HCEC 1CT (cell line): Measurements from ENCODE around the gene CHTF8.
A peak's percentile ranks its signal among the peaks of the same experiment; 100 is the strongest.

Experiments used
- DNase-seq: peaks from one replicate; pipeline ENCODE4 v3.0.0-alpha.2; 2017

CHTF8 gene

DNA sequence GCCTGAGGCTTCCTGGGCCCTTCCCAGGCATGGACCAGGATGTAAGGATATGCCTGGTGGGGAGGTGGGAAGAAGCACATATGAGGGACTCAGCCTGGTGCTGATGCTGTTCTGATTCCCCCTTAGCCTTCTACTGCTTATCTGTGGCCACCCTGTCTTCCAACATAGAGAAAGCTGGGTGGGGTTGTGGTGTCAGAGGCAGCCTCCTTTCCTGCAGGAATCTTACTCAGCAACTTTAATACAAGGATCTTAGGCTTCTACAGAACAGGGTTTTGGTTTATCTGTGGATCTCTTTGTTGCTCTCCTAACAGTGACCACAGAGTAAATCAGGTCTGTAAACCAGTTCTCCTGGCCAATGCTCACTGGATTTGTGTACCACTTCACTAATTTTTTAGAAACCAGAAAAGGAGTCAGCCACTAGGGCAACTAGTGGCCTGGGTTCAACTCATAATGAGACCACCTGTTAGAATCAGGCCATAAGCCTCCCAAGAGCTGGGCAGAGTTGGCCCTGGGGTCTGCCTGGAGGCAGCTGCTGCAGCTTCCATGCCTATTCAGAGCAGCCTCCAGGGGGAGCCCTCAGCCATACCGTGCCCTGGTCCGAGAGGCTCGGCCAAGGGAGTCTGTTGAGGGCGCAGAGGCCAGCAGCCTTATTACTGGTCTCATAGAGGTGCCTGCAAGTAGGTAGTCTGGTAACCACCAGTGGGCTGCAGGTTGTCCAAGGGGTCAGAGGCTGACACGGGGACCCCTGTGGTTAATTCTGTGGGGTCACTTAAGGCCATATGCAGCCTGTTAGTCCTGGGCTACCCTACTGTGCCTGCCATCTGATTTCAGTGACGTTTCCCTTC is 19.9 kb downstream of the CHTF8 start:
- no peak for DNase-seq

DNA sequence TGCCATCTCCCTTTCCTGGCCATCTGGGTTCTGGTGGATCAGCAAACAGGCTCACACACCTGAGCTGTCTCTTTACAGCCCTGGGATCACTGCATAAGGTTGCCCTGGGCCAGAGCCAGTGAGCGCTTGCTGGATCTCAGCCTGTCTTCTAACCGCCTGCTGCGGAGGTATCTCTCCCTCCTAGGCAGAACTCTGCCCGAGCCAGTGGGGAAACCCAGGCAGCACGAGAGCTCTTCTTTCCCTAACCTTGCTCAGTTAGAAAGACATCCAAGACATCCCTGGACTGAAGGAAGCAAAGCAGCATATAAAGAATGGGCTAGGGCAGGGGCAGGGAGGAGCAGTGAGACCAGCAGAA is 20.5 kb downstream of the CHTF8 start:
- DNase-seq: no peak

DNA sequence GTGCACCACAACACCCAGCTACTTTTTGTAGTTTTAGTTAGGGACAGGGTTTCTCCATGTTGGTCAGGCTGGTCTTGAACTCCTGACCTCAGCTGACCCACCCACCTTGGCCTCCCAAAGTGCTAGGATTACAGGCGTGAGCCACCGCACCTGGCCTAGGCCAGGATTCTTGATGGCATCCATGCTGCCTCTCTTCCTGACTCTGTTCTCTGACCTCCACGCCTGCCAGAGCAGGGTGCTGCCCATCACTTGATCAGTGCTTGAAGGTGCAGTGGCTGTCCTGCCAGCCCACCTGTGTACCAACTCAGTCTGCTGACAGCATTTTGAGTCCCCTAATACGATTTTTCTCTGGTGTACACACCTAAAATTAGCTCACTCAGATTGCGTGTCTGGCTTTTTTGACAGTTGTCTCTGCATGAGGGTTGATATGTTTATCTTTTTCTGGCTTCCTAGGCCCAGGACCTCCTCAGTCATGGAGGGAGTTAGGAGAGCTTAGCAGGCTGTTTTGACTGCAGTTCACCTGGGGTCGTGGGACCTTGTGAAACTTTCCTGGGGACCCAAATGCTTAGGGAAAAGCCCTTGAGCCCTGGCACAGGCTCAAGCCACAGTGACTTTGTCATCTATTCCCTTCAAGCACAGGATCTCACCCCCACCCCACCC is 21.0 kb downstream of the CHTF8 start:
- DNase-seq: no peak

GRCh38 chr16:69110406-69110805 is 22.0 kb downstream of the CHTF8 start:
- no peak for DNase-seq

DNA sequence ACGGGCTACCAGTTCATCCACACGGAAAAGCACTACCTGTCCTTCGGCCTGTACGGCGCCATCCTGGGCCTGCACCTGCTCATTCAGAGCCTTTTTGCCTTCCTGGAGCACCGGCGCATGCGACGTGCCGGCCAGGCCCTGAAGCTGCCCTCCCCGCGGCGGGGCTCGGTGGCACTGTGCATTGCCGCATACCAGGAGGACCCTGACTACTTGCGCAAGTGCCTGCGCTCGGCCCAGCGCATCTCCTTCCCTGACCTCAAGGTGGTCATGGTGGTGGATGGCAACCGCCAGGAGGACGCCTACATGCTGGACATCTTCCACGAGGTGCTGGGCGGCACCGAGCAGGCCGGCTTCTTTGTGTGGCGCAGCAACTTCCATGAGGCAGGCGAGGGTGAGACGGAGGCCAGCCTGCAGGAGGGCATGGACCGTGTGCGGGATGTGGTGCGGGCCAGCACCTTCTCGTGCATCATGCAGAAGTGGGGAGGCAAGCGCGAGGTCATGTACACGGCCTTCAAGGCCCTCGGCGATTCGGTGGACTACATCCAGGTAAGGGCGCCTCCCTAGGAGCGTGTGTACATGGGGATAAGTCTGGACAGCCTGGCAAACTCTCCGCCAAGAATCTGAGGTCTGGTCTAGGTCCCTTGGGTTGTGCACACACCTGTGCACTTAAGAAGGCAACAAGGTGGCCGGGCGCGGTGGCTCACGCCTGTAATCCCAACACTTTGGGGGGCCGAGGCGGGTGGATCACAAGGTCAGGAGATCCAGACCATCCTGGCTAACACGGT is 22.7 kb downstream of the CHTF8 start:
- no peak for DNase-seq

DNA sequence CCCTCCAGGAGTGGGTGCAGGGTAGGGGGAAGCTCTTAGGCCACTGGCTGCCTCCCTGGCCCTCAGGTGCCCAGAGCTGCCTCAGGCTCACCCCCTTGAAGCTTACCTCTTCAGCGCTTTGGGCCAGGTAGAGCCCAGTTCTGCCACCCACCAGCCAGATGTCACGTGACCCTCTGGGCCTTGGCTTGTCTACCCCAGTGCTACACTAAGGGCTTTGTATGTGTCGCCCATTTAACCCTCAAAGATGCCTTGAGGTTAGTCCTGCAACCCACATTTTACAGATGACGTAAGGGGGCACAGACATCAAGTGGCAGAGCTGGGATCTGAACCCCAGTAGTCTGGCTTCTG is 23.5 kb downstream of the CHTF8 start:
- DNase-seq: no peak

GRCh38 chr16:69108064-69108904 is 24.1 kb downstream of the CHTF8 start:
- no peak for DNase-seq

DNA sequence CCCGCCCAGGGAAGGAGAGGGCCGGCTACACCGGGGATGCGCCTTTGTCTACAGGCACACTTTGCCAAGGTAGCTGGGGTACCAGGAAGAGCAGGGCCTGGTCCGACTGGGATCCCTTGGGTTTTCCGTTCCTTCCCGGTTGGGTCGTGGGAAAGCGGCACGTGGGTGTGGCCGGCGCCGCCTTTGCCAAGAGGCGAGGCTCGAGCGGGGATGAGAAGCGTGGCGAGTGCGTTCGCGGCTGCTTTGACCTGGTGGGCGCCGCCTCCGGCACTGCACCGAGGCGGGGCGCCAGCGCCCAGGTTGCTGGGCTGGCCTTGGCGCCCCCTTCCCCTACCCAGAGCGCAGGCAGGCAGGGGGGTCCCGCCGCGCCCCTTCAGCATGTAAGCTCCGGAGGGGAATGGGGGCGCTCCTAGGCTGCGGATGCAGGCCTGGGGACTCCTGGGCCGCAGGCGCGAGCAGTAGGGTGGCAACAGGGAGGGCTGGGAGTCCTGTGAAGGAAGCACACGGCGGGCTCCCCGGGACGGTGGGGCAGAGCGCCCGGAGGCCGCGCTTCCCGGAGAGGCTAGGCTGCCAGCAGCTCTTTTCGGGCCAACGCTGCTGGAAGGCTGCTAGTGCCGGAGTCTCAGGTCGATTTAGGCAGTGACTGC is 24.9 kb downstream of the CHTF8 start:
- DNase-seq: no peak

DNA sequence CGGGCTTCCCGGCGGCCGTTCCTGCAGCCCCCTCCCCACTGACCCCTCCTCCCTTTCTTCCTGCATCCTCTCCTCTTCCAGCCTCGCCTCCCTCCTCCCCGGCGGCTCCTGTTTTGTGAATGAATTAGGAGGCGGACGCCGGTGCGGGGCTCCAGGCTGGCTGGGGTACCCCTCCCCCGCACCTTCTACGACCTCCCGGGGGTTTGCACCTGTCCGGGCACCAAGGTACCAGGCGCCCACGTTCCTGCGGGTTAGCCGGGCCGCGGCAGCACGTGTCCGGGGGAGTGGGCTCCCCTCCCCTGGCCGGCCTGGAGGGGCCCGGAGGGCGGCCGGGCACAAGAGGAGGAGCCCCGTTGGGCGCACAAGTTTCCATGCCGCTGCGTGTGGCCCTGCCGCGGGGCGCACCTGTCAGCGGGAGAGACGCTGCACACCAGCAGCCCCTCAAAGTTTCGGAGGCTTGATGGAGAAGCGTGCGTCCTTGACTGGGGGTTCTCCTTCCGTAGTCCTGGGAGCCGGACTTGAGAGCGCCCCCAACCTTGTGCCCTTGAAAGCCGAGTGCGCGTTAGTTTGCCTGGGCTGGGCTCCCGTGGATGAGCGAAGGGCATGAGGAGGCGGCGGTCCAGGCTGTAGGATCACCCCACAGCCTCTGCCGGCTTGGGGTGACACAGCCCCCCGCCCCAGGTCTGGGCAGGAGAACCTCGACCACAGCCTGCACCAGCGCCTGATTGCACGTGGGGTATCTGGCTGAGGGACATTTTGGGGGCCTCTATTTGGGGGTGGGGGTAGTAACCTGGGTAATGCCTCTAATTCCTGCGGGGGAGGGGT is 25.7 kb downstream of the CHTF8 start:
- DNase-seq: no peak

DNA sequence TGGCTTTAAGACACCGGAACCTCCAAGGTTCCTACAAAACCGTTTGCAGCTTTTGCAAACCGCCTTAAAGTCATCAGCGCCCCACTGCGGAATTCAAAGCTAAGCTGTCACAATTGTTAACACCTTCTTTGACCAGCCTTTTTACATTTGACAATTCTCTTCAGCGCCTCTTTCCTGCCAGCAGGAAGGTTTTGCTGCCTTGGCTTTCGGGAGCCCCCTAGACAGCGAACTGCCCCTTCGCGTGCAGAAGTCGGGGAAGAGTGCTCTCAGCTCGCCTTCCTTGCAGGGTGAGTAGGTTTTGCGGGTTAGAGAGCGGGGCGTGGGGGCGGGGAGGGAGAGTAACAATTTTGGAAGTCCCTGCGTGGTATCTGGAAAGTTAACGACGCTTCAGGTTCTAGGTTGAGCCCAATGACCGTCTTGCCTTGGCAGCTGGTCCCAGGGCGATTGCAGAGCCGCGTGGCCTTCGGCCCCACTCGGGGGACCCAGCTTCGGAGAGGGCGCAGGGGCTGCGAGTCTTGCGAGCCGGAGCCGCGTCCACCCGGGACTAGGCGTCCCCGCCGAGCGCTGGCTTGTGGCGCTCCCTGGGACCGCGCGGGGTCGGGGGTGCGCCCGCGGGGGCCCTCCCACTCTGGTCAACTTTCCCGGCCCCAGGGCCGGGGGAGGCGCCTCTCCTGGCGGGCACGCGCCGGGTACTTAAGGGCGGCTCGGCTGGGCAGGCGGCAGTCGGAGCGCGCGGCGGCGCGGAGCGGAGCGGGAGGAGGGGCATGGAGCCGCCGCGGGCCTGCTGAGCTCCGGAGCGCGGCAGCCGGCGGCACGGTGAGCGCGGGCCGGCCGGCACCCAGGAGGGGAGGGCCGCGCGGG is 26.7 kb downstream of the CHTF8 start, which contains the start of gene HAS3:
HAS3 (plus strand) TSS at position 153 of the 861 bp plus-strand sequence. CDS start 3,743 bp downstream, outside the sequence.
- peak; percentile 67 for DNase-seq

GRCh38 chr16:69100071-69100691 is 32.2 kb downstream of the CHTF8 start:
- no peak for DNase-seq

DNA sequence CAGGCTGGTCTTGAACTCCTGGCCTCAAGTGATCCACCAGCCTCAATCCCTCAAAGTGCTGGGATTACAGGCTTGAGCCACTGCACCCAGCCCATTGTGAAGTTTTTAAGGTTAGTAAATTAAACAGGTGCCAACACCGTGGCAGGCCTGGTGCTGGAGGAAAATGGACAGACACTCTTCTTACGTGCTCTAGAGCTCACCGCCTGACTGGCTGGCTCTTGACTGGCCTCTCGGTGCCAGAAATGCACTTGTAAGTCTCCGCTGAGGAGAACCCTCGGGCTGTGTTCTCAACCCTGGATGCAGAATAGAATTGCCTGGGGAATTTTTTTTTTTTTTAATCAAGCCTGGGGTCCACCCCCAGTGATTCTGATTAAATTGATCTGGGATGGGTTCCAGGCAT is 37.2 kb downstream of the CHTF8 start:
- DNase-seq: no peak

- DNase-seq: no peak
These were observed 37.9 kb downstream of the CHTF8 start for GRCh38 chr16:69094501-69094900.

DNA sequence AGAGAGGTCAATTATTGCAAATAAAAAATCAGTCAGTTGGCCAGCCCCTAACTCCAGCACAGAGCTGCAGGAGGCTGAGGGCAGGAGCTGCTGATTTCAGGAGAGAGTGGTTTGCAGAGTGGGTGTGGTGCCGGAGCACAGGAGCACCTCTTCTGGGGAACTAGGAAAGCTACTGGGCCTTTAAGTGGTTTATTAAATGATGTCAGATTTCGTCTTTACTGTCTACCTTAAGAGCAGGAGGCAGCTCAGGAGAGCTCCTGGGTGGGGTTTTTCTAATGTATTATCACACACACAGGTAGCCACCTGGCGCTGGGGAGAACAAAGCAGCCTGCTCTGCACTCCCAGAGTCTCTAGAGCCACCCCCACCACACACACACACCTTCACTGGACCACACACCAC is 38.4 kb downstream of the CHTF8 start:
- no peak for DNase-seq

DNA sequence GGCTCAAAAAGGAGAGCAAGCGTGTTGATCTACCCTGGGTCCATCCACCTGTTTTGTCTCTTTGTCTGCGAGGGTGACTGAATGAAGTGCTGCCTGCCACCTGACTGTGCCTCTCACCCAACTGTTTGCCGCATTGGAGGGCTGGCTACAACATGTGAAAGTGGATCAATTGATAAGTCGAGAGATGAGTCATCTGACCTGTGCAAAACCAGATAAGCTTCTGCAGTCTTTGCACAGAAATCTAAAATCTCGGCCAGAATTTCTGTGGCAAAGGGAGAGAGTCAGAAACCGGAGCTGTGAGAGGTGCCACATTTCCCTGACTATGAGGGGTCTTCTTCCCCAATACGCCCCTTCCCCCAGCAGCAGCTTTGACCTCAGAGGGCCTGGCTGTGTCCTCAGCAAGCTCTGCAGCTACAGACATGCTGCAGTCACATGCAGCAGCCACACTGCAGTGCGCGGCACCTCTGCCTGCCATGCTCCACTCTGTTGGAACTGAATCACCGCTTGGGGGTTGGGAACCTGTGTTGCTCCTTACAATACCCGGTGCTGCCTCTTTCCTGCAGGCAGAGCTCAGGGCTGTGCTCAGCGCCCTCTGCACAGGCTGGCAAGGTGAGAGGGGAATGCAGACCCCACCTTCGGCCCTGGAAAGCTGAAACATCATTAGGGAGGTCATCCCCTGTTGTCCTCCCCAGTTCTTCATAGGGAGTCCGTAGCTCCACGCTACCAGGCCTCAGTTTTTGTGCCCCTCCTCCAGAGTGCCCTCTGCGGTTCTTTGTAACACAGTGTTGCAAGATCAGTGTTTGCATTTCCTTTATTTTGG is 43.1 kb downstream of the CHTF8 start:
- DNase-seq: no peak

DNA sequence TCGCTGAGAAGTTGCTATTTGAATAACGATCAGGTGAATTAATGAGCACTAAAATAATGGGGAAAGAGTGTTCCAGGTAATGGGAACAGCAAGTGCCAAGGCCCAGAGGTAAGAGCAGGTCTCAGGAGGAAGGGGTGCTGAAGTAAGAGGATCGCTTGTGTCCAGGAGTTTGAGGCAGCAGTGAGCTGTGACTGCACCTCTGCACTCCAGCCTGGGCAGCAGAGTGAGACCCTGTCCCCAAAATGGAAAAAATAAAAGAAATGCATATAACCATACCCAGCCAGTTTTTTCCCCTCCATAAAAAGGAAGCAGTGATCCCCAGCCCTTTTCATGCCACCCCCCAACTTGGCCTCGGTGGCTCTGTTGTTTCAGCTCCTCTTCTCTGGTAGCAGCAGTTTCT is 43.7 kb downstream of the CHTF8 start:
- DNase-seq: no peak

DNA sequence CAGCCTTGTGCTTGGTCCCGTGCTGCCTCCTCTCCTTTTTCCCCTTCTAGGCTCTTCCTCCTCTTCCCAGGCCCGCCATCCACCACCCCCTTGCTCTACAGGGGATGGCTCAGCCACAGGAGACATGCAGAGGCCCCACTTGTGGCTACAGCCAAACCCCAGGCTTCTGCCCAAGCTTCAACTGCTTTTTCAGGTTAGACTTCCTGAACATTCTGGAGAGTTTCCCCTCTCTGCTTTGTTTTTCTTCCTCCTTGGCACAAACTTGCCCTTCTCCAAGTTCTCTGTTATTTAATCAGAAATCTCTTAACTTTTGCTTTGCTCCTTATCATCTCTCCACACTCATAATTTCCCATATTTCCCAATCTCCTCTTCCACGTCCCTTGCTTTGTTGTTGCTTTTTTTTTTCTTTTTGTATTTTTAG is 45.2 kb downstream of the CHTF8 start:
- no peak for DNase-seq

- no peak for DNase-seq
These were observed 47.2 kb downstream of the CHTF8 start for GRCh38 chr16:69085032-69085695.
